Loucy (cell line): ENCODE measurements around the gene FARP1.

Source experiments
- H2AFZ ChIP-seq: fragments of 200-600 bp; sonication (generic); 2 replicates; pipeline ENCODE4 v1.6.0; 2016; ENCODE audit warnings: antibody characterized with exemption, mild to moderate bottlenecking, low read length, moderate library complexity
- H3F3A ChIP-seq: fragments of 200-600 bp; 2 replicates; pipeline ENCODE4 v1.6.0; 2016; ENCODE audit warnings: antibody characterized with exemption, low read depth, mild to moderate bottlenecking
- H3K27me3 ChIP-seq: fragments of 200-600 bp; sonication (generic); 2 replicates; pipeline ENCODE4 v1.6.1; 2014; ENCODE audit warnings: low read length, mild to moderate bottlenecking; ENCODE audit not compliant: insufficient read depth, poor library complexity, severe bottlenecking
- H3K36me3 ChIP-seq: fragments of 200-600 bp; sonication (generic); 2 replicates; pipeline ENCODE4 v1.6.1; 2016; ENCODE audit warnings: low read length; ENCODE audit not compliant: insufficient read depth
- H3K4me1 ChIP-seq: fragments of 200-600 bp; sonication (generic); 2 replicates; pipeline ENCODE4 v1.5.1; 2014; ENCODE audit warnings: low read length, mild to moderate bottlenecking; ENCODE audit not compliant: insufficient read depth, poor library complexity, severe bottlenecking
- H3K4me2 ChIP-seq: fragments of 200-600 bp; sonication (generic); 2 replicates; pipeline ENCODE4 v1.6.0; 2014; ENCODE audit warnings: antibody characterized with exemption, low read length, low read depth, mild to moderate bottlenecking; ENCODE audit not compliant: poor library complexity, severe bottlenecking
- H3K4me3 ChIP-seq: fragments of 200-600 bp; sonication (generic); 2 replicates; pipeline ENCODE4 v1.5.1; 2014; ENCODE audit warnings: low read length, mild to moderate bottlenecking, mixed read lengths; ENCODE audit not compliant: poor library complexity, severe bottlenecking
- H3K79me2 ChIP-seq: fragments of 200-600 bp; sonication (generic); 2 replicates; pipeline ENCODE4 v1.6.1; 2014; ENCODE audit warnings: low read length; ENCODE audit not compliant: insufficient read depth
- H3K9ac ChIP-seq: fragments of 200-600 bp; sonication (generic); 2 replicates; pipeline ENCODE4 v1.6.0; 2014; ENCODE audit warnings: mild to moderate bottlenecking, low read depth, low read length, moderate library complexity; ENCODE audit not compliant: poor library complexity, severe bottlenecking
- H3K9me2 ChIP-seq: fragments of 200-600 bp; sonication (generic); replicated peaks from 2 replicates; pipeline ENCODE4 v1.6.1; 2016; ENCODE audit warnings: low read depth, low read length, mixed read lengths
- H3K9me3 ChIP-seq: fragments of 200-600 bp; sonication (generic); 2 replicates; pipeline ENCODE4 v1.6.1; 2014; ENCODE audit warnings: mild to moderate bottlenecking, antibody characterized with exemption, low read length, low read depth; ENCODE audit not compliant: insufficient read depth
- H4K20me1 ChIP-seq: fragments of 200-600 bp; sonication (generic); 2 replicates; pipeline ENCODE4 v1.6.0; 2014; ENCODE audit warnings: antibody characterized with exemption, low read length, mild to moderate bottlenecking; ENCODE audit not compliant: insufficient read depth, poor library complexity, severe bottlenecking
- EZH2phosphoT487 ChIP-seq: fragments of 200-600 bp; IDR thresholded peaks from 2 replicates; pipeline ENCODE4 v1.6.1; 2018; ENCODE audit warnings: antibody characterized with exemption, mild to moderate bottlenecking, moderate library complexity, borderline replicate concordance
- TF ChIP-seq, protein P1 (sequence below): fragments of 200-600 bp; sonication (generic); conservative IDR thresholded peaks from 2 replicates; pipeline ENCODE4 v1.5.1; 2014; ENCODE audit warnings: mild to moderate bottlenecking, antibody characterized with exemption, low read length

The FARP1 gene

DNA sequence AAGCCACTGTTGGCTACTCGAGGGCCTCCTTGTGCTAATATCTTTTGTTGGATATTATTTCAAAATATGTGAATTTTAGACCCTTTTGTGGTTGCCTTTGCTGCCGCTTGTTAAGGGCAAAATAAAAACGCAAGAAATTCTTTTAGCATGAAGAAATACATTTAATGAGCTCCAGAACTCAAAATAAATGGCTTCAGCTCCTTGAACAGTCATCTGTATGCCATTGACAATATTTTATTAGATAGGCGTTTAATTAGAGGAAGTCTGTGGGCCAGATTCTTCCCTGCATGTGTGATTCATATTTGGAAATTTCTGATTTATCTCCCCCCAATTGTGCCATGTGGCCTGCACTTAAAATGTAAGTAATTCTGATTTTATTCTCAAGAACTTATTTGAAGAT is 256.9 kb downstream of the FARP1 start:
- H3K9me2 ChIP-seq = no peaks in the 10 kb centered on the region
- no peaks in the 10 kb centered on the region for H3F3A ChIP-seq
- no peaks in the 10 kb centered on the region for H3K27me3 ChIP-seq
- H3K79me2 ChIP-seq = no peaks in the 10 kb centered on the region
- no peaks in the 10 kb centered on the region for H3K4me1 ChIP-seq
- no peak overlapping the region for H3K4me3 ChIP-seq
- TF ChIP-seq EZH2phosphoT487 = no peak
- TF ChIP-seq, protein P1, sequence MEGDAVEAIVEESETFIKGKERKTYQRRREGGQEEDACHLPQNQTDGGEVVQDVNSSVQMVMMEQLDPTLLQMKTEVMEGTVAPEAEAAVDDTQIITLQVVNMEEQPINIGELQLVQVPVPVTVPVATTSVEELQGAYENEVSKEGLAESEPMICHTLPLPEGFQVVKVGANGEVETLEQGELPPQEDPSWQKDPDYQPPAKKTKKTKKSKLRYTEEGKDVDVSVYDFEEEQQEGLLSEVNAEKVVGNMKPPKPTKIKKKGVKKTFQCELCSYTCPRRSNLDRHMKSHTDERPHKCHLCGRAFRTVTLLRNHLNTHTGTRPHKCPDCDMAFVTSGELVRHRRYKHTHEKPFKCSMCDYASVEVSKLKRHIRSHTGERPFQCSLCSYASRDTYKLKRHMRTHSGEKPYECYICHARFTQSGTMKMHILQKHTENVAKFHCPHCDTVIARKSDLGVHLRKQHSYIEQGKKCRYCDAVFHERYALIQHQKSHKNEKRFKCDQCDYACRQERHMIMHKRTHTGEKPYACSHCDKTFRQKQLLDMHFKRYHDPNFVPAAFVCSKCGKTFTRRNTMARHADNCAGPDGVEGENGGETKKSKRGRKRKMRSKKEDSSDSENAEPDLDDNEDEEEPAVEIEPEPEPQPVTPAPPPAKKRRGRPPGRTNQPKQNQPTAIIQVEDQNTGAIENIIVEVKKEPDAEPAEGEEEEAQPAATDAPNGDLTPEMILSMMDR = no peak
- H3K9ac ChIP-seq = no peak overlapping the region
- no peak overlapping the region for H3K4me2 ChIP-seq
- H3K9me3 ChIP-seq = no peaks in the 10 kb centered on the region
- H2AFZ ChIP-seq = no peak overlapping the region
- no peaks in the 10 kb centered on the region for H4K20me1 ChIP-seq
- H3K36me3 ChIP-seq = no peaks in the 10 kb centered on the region

DNA sequence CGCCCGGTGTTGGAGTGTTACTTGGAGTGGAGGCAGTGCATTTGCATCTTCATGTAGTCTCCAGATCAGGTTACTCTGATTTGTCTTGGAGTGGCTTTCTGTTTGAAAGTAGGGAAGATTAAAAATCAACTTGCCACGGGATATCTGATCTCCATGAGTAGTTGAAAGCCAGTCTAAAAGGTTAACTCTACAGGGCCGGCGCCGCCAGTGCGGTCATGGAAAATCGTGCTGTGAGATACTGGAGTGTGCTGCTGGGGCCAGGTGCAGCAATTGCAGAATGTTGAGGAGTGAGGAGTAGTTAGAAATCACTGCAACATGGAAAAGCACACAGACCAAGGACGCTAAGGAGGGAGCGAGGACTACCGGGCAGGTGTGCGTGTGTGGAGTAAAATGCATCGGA is 259.0 kb downstream of the FARP1 start:
- Histone ChIP-seq H4K20me1 (no peaks in the 10 kb centered on the region), H2AFZ (no peak overlapping the region), H3K9ac (no peak overlapping the region), H3K4me1 (no peaks in the 10 kb centered on the region), H3K36me3 (no peaks in the 10 kb centered on the region), H3K79me2 (no peaks in the 10 kb centered on the region), H3K4me3 (no peak overlapping the region), H3K9me2 (no peaks in the 10 kb centered on the region), H3K4me2 (no peak overlapping the region), H3F3A (no peaks in the 10 kb centered on the region), H3K27me3 (no peaks in the 10 kb centered on the region), H3K9me3 (no peaks in the 10 kb centered on the region)
- TF ChIP-seq, protein P1 = no peak
- TF ChIP-seq EZH2phosphoT487 = no peak

DNA sequence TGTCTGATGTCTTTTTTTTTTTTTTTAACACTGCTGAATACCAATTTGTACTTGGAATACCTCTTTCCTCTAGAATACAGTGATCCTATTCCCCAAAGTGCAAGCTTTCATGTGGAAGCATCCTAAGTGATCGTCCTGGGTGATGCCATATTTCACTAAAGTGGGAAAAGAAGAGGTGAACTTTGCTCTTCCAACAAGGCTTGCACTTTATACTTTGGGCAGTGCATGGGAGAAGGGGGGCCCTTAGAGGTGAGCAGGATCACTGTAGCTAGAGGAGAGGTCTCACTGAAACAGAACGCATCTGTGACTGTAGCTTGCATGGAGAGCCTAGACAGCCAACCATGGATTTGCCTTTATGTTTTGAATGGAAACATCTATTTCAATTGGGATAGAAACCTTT is 260.2 kb downstream of the FARP1 start:
- no peaks in the 10 kb centered on the region for H3K36me3 ChIP-seq
- no peak overlapping the region for H3K9ac ChIP-seq

DNA sequence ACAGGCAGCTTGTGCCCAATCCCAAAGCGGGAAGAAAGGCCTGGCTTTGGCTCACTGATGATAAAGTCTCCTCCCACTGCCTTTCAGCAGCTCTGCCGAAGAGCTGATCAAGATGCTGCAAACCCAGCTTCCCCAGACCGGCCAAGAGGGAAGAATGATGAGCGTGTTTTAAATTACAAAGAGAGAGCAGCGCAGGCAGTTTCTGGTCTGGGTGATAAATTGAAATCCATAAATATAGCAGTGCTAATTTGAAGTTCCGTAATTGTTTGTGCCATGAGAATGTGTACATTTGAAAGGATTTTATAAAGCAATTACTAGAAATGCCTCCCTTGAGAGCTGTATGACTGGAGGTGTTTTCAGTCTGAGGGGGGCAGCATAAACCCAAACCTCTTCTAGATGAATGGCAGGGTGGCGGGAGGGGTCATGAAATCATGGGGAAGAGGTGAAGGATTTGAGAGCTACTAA is 262.2 kb downstream of the FARP1 start:
- Histone ChIP-seq H3F3A (no peaks in the 10 kb centered on the region), H3K36me3 (no peaks in the 10 kb centered on the region), H2AFZ (no peak overlapping the region), H4K20me1 (no peaks in the 10 kb centered on the region), H3K27me3 (no peaks in the 10 kb centered on the region), H3K4me1 (no peaks in the 10 kb centered on the region), H3K4me2 (no peak overlapping the region), H3K4me3 (no peak overlapping the region), H3K9me2 (no peaks in the 10 kb centered on the region), H3K79me2 (no peaks in the 10 kb centered on the region), H3K9me3 (no peaks in the 10 kb centered on the region), H3K9ac (no peak overlapping the region)
- TF ChIP-seq, protein P1 = peak; percentile 23
- TF ChIP-seq EZH2phosphoT487 = no peak

More for the DNA sequence above, 260.2 kb downstream of the FARP1 start:
- H3K9me2 ChIP-seq = no peaks in the 10 kb centered on the region
- H3K9me3 ChIP-seq = no peaks in the 10 kb centered on the region
- H3K27me3 ChIP-seq = no peaks in the 10 kb centered on the region
- no peaks in the 10 kb centered on the region for H4K20me1 ChIP-seq
- no peaks in the 10 kb centered on the region for H3F3A ChIP-seq
- no peaks in the 10 kb centered on the region for H3K4me1 ChIP-seq
- no peak overlapping the region for H3K4me3 ChIP-seq
- no peak overlapping the region for H3K4me2 ChIP-seq
- no peaks in the 10 kb centered on the region for H3K79me2 ChIP-seq
- TF ChIP-seq EZH2phosphoT487 = no peak
- H2AFZ ChIP-seq = no peak overlapping the region
